NCI-H345 (cell line): ENCODE data around the gene RAB10.

ENCODE experiments used
- DNase-seq: peaks from one replicate; lab custom pipeline; 2025; lab: John Stamatoyannopoulos, UW

The RAB10 gene

GRCh38 chr2:26179446-26179913 is 145.6 kb downstream of the RAB10 start:
- DNase-seq: no peak

- DNase-seq: no peak
These were observed 148.6 kb downstream of the RAB10 start for GRCh38 chr2:26182441-26182840.

- DNase-seq: no peak
These were observed 149.2 kb downstream of the RAB10 start for GRCh38 chr2:26182887-26183630.

- no peak for DNase-seq
These were observed 150.2 kb downstream of the RAB10 start for GRCh38 chr2:26184121-26184520.

- no peak for DNase-seq
These were observed 150.8 kb downstream of the RAB10 start for GRCh38 chr2:26184555-26185303.

- no peak for DNase-seq
These were observed 151.5 kb downstream of the RAB10 start for GRCh38 chr2:26185304-26185928.

GRCh38 chr2:26185954-26186770 is 152.3 kb downstream of the RAB10 start:
- no peak for DNase-seq
